ENCODE measurements around the gene ROBO4. TPM values are rescaled to one million over a fixed set of nuclear protein-coding genes. Genes with fewer than 3 reads are reported as not detected.

ROBO4 gene
- total and polyA plus RNA-seq, 2 experiments from 2014 or later, result 0.53 to 1.3 TPM

GRCh38 chr11:124938970-124939369, 41.3 kb upstream of the ROBO4 start:
- TF ChIP-seq EZH2 (IDR thresholded peaks at IDR 0.05; ENCODE audit: insufficient read depth, poor library complexity, severe bottlenecking) (no peak), EZH2phosphoT487 (IDR thresholded peaks at IDR 0.05; ENCODE audit: insufficient read depth, low read depth) (no peak)
- Histone ChIP-seq H3K9me3 (ENCODE audit: low read depth) (no peaks in the 10 kb centered on the region), H3K36me3 (ENCODE audit: low read depth) (no peaks in the 10 kb centered on the region), H3K9me2 (ENCODE audit: insufficient read depth) (no peaks in the 10 kb centered on the region), H3F3A (ENCODE audit: insufficient read depth) (peaks cover 15% of the 10 kb centered on the region), H3K27ac (peak overlapping the region; percentile 52), H3K4me2 (ENCODE audit: unreplicated experiment) (no peak overlapping the region), H3K4me3 (no peak overlapping the region), H3K27me3 (replicated peaks; ENCODE audit: insufficient read depth) (no peaks in the 10 kb centered on the region), H3K9ac (no peak overlapping the region), H2AFZ (no peak overlapping the region), H4K20me1 (ENCODE audit: insufficient read depth) (no peaks in the 10 kb centered on the region), H3K79me2 (ENCODE audit: insufficient read depth) (no peaks in the 10 kb centered on the region), H3K4me1 (ENCODE audit: insufficient read depth) (peaks cover 31% of the 10 kb centered on the region)
- 78 to 79% methylated on average over 6 of the region's 6 CpGs for WGBS, 2 experiments (ENCODE audit: low coverage in 1 of 2, low lambda C conversion rate in 2 of 2, missing lambda C conversion rate in 2 of 2)
- no peak for DNase-seq
- in situ Hi-C loops (cut with MboI), result no loop called here

GRCh38 chr11:124938206-124938765, 40.6 kb upstream of the ROBO4 start:
- peak overlapping the region; percentile 29 for H2AFZ ChIP-seq
- no peaks in the 10 kb centered on the region for H3K36me3 ChIP-seq (ENCODE audit: low read depth)
- no peaks in the 10 kb centered on the region for H3K9me2 ChIP-seq (ENCODE audit: insufficient read depth)
- peak; percentile 72 for DNase-seq
- 48 to 51% methylated on average over 6 of the region's 6 CpGs for WGBS, 2 experiments (ENCODE audit: low coverage in 1 of 2, low lambda C conversion rate in 2 of 2, missing lambda C conversion rate in 2 of 2)
- TF ChIP-seq EZH2 (IDR thresholded peaks at IDR 0.05; ENCODE audit: insufficient read depth, poor library complexity, severe bottlenecking) (no peak), EZH2phosphoT487 (IDR thresholded peaks at IDR 0.05; ENCODE audit: insufficient read depth, low read depth) (no peak)
- H3K9ac ChIP-seq, result no peak overlapping the region
- H3K27me3 ChIP-seq (replicated peaks; ENCODE audit: insufficient read depth), result no peaks in the 10 kb centered on the region
- H3K79me2 ChIP-seq (ENCODE audit: insufficient read depth), result no peaks in the 10 kb centered on the region
- H3K4me3 ChIP-seq, result no peak overlapping the region
- H3K9me3 ChIP-seq (ENCODE audit: low read depth), result no peaks in the 10 kb centered on the region
- H3K4me1 ChIP-seq (ENCODE audit: insufficient read depth), result peaks cover 35% of the 10 kb centered on the region
- H3F3A ChIP-seq (ENCODE audit: insufficient read depth), result peaks cover 22% of the 10 kb centered on the region
- H4K20me1 ChIP-seq (ENCODE audit: insufficient read depth), result no peaks in the 10 kb centered on the region
- in situ Hi-C loops (cut with MboI), result no loop called here
- H3K27ac ChIP-seq, result peak overlapping the region; percentile 52
- no peak overlapping the region for H3K4me2 ChIP-seq (ENCODE audit: unreplicated experiment)

GRCh38 chr11:124937336-124937935, 39.8 kb upstream of the ROBO4 start:
- Histone ChIP-seq H4K20me1 (ENCODE audit: insufficient read depth) (no peaks in the 10 kb centered on the region), H3F3A (ENCODE audit: insufficient read depth) (peaks cover 22% of the 10 kb centered on the region), H3K4me1 (ENCODE audit: insufficient read depth) (peaks cover 35% of the 10 kb centered on the region), H3K9me3 (ENCODE audit: low read depth) (no peaks in the 10 kb centered on the region), H3K4me2 (ENCODE audit: unreplicated experiment) (no peak overlapping the region), H3K27ac (peak overlapping the region; percentile 52), H3K27me3 (replicated peaks; ENCODE audit: insufficient read depth) (no peaks in the 10 kb centered on the region), H3K4me3 (no peak overlapping the region), H3K9ac (no peak overlapping the region), H3K36me3 (ENCODE audit: low read depth) (no peaks in the 10 kb centered on the region), H3K9me2 (ENCODE audit: insufficient read depth) (no peaks in the 10 kb centered on the region), H3K79me2 (ENCODE audit: insufficient read depth) (no peaks in the 10 kb centered on the region), H2AFZ (peak overlapping the region; percentile 29; the same call in 1 of the 2 replicates)
- DNase-seq, result no peak
- TF ChIP-seq EZH2 (IDR thresholded peaks at IDR 0.05; ENCODE audit: insufficient read depth, poor library complexity, severe bottlenecking) (no peak), EZH2phosphoT487 (IDR thresholded peaks at IDR 0.05; ENCODE audit: insufficient read depth, low read depth) (no peak)
- WGBS, 2 experiments (ENCODE audit: low coverage in 1 of 2, low lambda C conversion rate in 2 of 2, missing lambda C conversion rate in 2 of 2), result 51 to 52% methylated on average over 3 of the region's 3 CpGs
- in situ Hi-C loops (cut with MboI), result no loop called here

GRCh38 chr11:124935548-124936514, 38.2 kb upstream of the ROBO4 start, which contains the start of gene HEPACAM:
TSS of gene HEPACAM (minus strand) at chr11:124936047. CDS start at chr11:124936006, 41 bp downstream.
- 88 to 90% methylated on average over 18 of the region's 18 CpGs for WGBS, 2 experiments (ENCODE audit: low coverage in 1 of 2, low lambda C conversion rate in 2 of 2, missing lambda C conversion rate in 2 of 2)
- TF ChIP-seq EZH2 (IDR thresholded peaks at IDR 0.05; ENCODE audit: insufficient read depth, poor library complexity, severe bottlenecking) (no peak), EZH2phosphoT487 (IDR thresholded peaks at IDR 0.05; ENCODE audit: insufficient read depth, low read depth) (no peak)
- no peaks in the 10 kb centered on the region for H3K9me3 ChIP-seq (ENCODE audit: low read depth)
- H3F3A ChIP-seq (ENCODE audit: insufficient read depth), result peaks cover 22% of the 10 kb centered on the region
- in situ Hi-C loops (cut with MboI), result no loop called here
- no peaks in the 10 kb centered on the region for H3K27me3 ChIP-seq (replicated peaks; ENCODE audit: insufficient read depth)
- H3K9ac ChIP-seq, result no peak within 1 kb of the TSS
- H3K4me2 ChIP-seq (ENCODE audit: unreplicated experiment), result peak within 1 kb of the TSS; percentile 65
- peaks cover 35% of the 10 kb centered on the region for H3K4me1 ChIP-seq (ENCODE audit: insufficient read depth)
- H3K9me2 ChIP-seq (ENCODE audit: insufficient read depth), result no peaks in the 10 kb centered on the region
- H3K27ac ChIP-seq, result peak within 1 kb of the TSS; percentile 58
- peak within 1 kb of the TSS; percentile 34; the same call in 1 of the 2 replicates for H2AFZ ChIP-seq
- H3K4me3 ChIP-seq, result peak within 1 kb of the TSS; percentile 6; the same call in 1 of the 2 replicates
- no peak for DNase-seq
- H3K36me3 ChIP-seq (ENCODE audit: low read depth), result no peaks in the 10 kb centered on the region
- no peaks in the 10 kb centered on the region for H4K20me1 ChIP-seq (ENCODE audit: insufficient read depth)
- H3K79me2 ChIP-seq (ENCODE audit: insufficient read depth), result no peaks in the 10 kb centered on the region
